HTR-8/SVneo (cell line): ENCODE data around the gene TAF5L.
"Not testable (repeated sequence)": the region's sequence is repeated elsewhere in the genome, so short reads cannot be mapped to it uniquely, and the experiment has no call there.

ENCODE experiments used
- DNase-seq: peaks from one replicate; pipeline ENCODE4 v3.0.0; 2011; ENCODE audit warnings: low spot score, mixed read lengths; ENCODE audit not compliant: insufficient read length
- FAIRE-seq: peaks from 2 replicates; lab custom pipeline; 2011; peaks lifted over from hg19 to GRCh38; lab: Jason Lieb, UNC

The TAF5L gene

DNA sequence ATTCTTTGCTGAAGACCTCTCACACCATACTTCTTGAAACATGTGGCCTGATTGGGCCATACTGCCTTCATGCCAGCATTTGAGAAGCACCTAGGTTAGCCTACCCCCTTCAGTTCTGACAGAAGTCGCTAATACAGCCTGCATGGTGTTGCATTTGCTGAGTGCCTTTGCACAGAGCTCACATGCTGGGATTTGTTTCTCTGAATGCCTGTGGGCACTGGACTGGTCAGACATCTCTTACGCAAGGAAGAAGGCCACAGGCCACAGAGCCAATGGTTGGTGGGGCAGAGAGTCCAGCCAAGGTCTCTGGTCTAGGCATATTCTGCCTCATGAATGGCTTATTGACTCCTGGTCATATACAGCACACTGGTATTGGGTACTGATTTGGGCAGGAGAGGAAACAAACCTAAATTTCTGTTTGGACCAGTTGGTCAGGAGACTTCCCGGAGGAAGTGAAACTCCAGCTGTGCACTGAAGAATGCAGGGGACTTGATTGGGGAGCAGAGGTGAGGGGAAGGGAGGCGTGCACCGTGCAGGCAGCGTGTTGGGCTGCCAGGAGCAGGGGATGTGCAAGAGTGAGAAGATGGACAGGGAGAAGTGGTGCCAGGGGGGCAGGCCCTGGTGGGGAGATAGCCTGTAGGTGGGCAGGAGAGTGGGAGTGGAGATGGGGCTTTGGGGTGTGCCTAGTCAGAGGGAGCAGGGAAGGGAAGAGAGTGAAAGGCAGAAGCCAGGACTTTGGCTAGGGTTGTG, 18.2 kb upstream of the TAF5L start:
- DNase-seq (no peak), FAIRE-seq (no peak)

DNA sequence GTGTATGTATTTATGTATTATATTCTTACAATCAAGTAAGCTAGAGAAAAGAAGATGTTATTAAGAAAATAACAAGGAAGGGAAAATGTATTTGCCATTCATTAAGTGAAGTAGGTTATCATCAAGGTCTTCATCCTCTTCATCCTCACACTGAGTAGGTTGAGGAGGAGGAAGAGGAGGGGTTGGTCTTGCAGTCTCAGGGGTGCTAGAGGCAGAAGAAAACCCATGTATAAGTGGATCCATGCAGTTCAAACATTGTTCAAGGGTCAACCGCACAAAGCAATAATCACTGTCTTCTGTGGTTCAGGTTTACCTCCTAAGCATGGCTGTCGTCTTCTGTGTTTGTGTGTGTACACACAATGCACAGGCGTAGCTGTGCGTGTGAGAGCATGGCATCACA, 17.0 kb upstream of the TAF5L start:
- DNase-seq (no peak), FAIRE-seq (peak; percentile 9)

DNA sequence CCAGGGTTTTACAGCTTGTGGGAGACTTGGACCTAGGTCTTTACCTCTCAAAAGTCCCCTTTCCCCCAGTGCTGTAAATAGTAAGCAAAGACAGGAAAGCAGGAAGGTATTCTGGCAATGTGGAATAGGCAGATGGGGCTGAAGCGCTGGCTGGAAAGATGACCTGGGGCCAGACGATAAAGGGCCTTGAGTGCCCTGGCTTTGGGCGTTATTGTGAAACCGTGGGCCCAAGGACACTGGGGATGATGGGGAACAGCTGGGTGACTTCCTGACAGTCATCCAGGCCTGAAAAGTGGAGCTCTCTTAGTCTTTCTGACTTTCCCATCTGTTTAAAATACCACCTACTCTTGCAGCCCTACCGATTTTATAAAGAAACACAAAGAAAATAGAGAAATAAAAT, 16.5 kb upstream of the TAF5L start:
- FAIRE-seq: no peak
- no peak for DNase-seq

DNA sequence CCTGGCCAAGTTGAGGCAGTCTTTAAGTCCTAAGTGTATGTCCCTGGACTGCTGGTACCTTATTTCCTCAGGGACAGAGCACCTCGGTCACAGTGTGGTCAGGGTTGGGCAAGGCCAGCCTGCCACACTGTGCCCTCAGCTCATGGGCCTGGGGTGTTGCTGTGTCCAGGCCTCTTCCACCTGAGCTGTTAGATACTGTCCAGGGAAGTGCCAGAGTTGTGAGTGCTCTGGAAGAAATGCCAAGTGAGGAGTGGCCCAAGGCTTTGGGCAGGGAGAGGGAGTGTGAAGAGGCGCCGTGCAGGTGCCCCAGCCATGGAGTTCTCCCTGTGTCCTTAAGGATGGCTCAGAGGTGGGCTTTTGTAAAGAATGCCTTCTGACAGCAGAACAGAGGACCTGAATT, 15.4 kb upstream of the TAF5L start:
- FAIRE-seq (no peak), DNase-seq (no peak)

DNA sequence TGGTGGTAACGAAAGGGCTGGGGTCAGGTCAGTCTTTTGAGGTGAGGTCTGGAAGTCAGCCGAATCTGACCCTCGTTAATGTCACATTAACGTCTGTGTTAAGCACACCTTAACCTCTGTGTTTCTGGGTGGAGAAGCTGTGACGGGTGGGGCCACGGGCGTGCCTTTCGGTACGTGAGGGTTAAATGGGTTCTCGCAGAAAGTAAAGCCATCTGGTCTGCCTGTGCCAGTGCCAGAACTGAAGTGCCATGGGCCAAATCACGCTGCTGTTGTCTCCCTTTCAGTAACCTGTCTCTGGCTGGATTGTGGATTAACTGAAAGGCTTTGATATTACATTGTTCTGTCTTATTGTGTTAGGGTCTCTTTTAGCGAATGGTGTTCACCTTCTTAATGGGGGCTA, 14.5 kb upstream of the TAF5L start:
- FAIRE-seq: no peak
- no peak for DNase-seq

DNA sequence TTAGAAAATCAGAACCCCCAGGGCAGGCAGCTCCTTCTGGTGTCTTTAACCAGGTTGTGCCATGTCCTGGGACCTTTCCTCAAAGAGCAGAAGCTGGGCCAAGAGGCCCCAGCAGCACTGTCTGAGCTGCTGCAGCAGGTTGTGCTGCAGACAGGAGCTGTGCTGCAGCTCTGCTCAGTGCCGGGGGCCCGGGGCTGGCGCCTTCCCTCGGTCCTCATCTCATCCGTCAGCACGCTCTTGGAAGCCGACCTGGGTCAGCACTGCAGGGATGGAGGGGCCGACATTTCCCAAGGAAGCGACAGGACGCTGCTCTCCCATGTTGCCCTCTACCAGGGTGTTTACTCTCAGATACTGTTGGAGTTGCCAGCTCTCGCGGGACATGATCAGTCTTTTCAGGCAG, 11.8 kb upstream of the TAF5L start:
- FAIRE-seq (no peak), DNase-seq (no peak)

DNA sequence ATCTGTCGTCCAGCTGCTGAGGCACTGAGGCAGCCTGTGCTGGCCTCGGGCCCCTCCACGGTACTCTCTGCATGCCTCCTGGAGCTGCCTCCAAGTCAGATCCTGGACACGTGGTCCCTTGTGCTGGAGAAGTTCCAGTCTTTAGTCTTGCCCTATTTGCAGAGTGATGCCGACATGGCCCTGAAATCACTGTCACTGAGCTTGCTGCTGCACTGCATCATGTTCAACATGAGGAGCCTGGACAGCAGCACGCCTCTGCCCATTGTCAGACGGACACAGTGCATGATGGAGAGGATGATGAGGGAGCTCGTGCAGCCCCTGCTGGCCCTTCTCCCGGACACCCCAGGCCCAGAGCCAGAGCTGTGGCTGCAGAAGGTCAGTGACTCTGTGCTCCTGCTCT, 10.1 kb upstream of the TAF5L start:
- no peak for FAIRE-seq

DNA sequence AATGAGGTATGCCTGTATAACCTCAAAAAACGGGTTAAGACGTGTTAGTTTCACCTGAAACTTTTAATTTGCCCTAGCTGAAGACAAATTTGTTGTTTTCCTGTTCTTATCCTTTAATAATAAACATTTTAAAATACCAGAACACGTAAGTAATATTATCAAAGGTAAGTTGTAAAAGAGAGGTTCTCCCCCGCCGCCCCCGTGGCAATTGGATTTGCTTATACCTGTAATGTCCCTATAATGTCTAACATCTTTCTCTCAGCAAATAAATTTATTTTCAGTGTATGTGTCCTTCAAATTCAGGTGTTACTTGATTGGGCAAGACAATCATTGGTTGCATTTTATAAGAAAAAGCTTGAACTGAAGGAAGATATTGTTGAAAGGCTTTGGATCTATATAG, 6.0 kb upstream of the TAF5L start:
- DNase-seq (no peak), FAIRE-seq (no peak)

More for the DNA sequence above, 10.1 kb upstream of the TAF5L start:
- DNase-seq: no peak

DNA sequence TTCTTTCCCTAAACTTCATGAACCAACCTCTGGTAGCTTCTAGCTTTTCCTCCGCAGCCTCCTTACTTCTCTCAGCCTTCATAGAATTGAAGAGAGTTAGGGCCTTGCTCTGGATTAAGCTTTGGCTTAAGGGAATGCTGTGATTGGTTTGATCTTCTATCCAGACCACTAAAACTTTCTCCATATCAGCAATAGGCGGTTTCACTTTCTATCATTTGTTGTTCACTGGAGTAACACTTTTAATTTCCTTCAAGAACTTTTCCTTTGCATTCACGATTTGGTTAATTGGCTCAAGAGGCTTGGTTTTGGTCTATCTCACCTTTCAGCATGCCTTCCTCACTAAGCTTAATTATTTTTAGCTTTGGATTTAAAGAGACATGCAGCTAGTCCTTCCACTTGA, 5.2 kb upstream of the TAF5L start:
- FAIRE-seq: no peak
- no peak for DNase-seq

DNA sequence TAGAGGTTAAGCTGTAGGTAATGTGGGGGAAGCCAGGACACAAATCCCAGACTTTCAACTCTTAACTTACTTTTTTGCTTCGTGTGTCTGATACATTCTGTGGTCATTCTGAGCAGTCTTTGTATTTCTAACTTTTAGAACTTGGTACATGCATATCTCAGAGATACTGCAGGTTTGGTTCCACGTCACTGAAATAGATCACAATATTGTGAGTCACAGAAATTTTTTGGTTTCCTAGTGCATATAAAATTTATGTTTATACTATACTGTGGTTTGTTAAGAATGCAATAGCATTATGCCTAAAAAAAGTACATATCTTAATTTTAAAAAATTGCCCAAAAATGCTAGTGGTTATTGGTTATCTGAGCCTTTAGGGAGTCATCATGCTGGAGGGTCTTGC, 3.3 kb upstream of the TAF5L start:
- no peak for DNase-seq
- no peak for FAIRE-seq

DNA sequence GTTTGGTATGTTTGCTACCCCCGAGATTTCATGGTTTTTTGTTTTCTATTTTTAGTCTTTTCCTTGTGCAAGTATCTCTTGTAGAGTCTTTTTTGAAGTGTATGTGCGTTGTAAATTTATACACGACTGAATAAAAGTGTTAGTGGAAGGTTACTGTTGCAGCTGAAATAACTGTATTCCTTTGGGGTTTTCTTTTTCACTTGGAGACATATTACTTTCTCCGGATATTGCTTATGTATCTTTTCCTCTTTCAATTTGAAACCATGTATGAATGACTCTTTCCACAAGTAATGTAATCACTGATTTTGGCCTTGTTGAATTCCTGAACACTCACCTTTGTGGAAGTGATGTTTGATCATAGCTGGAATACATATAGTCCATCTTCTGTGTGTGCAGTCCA, 1.1 kb upstream of the TAF5L start:
- DNase-seq: no peak
- no peak for FAIRE-seq

DNA sequence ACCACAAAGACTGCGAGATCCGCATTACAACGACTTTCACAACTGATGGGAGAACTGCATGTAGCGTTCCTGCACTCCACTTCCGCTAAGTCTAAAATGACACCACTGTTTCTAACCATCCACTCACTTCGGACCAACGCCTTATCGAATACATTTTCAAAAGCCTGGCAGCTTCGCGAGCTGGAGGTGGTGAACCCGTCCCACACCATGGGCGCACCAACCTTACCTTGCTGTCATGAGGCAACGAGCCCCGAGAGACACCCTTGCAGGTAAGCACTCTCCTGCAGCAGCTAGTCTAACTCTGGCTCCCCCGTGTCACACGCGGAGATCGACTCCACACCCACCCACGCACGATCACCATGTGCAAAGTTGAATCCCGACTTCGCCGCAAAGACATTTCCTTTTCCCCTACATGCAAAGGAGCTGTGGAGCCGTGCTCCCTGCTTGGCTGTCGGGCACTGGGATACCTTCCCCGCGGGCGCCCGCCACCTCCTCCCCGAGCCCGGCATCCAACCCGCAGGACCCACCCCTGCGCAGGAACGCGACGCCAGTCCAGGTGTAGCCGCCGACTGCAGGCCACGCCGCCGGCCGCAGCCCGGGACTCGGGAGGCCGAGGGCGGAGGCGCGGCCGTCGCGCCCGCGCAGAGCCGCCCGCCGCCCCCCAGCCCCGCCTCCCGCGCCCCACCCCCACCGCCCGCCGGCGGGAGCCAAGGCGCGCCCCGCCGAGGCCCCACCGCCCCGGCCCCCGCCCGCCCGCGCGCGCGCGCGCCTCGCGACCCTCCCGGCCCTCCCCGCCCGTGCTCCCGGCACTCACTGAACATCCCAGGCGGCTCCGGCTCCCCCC, 629 bp downstream of the TAF5L start:
- peak; percentile 53 for DNase-seq
- FAIRE-seq: peak; percentile 76

DNA sequence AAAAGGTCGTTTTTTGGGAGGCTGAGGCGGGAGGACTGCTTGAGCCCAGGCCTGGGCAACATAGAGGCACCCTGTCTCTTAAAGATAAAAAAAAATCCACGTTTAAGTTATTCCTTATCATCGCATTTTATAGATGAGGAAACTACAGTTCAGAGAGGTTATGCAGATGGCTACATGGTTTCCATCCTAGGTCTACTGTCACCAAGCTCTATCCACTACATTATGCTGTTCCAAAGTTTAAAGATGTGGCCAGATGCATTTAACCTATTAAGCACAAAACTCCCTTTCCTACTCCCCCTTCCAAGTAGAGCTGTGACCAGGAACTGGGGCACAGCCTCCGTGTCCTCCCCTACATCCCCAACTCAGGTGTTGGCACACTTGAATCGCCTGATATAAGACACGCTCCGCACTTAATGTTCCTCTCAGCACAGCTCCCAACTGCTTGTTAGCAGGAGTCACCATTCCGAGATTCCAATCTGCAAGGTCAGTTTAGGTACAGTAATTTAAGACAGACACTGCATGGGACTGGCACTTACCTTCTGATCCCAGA, 1.3 kb downstream of the TAF5L start:
- FAIRE-seq (no peak), DNase-seq (no peak)

DNA sequence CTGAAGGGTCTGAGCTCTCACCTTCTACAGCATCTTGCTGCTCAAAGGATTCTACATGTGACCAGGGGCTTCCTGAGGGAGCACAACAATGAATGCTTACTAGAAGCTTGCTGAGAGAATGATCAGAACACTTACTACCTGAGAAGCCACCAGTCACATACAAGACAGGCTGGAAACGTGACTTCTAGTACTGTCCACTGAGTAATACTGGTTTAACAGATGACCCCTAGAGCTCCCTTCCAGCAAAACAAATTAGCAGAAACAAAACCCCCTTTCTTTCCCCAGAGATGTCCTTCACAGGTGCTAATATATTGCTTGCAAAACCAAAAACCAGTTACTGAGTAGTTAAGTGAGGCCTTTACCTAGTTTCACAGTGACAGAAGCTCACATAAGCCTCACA, 2.1 kb downstream of the TAF5L start:
- FAIRE-seq (no peak), DNase-seq (no peak)

DNA sequence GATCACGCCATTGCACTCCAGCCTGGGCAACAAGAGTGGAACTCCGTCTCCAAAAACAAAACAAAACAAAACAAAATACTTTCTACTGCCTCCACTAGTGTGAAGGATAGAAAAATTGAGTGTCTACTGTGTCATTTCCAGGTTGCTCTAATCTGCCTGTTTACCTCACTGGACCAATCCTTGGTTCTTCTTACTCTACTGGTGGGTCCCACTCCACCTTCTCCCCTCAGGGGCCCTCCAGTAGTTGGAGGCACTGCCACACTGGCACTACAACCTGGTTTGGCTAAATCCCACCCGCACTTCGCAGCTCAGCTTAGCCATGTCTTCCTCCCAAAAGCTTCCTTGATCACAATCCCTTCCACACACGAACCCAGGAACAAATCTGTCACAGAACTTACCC, 2.7 kb downstream of the TAF5L start:
- DNase-seq: no peak
- no peak for FAIRE-seq

DNA sequence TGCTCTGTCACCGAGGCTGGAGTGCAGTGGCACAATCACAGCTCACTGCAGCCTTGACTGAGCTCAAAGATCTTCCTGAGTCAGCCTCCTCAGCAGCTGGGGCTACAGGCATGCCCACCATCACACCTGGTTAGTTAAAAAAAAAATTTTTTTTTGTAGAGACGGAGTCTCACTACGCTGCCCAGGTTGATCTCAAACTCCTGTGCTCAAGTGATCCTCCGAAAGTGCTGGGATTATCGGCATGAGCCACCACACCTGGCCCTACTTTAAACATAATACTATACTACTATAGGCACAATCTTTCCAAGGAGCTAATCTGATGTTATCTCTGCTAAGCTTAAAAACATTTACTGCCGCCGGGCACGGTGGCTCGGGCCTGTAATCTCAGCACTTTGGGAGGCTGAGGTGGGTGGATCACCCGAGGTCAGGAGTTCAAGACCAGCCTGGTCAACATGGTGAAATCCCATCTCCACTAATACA, 3.2 kb downstream of the TAF5L start:
- DNase-seq, FAIRE-seq: not testable (repeated sequence)

DNA sequence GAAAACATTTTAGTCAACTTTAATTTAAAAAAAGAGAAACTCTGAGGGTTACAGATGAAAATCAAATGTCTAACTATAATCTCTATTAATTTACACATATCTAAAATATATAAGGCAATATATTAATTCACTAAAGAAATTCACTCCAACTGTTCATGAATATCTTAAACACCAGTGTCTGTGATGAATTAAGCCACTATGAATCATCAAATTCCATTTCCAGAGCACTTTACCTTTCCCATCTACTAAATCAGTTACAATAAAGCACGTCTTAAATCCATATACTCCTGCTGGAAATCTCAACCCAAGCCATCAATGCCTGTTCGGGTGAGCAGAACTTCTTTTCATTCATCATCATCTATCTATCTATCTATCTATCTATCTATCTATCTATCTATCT, 4.3 kb downstream of the TAF5L start:
- no peak for DNase-seq

DNA sequence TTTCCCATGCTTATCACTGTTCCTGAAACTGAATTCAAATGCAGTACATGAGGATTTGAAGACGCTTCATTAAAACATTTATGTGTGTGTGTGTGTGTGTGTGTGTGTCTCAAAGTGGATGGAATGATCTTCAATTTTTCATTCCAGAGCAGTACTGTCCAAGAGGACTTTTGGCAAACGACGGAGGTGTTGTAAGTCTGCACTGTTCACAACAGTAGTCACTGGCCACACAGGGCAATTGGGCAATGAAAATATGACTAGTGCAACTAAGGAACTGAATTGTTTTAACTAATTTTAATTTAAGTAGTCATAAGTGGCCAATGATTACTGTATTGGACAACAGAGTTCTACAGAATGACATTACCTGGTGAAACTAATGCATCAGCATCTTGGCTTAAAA, 5.0 kb downstream of the TAF5L start:
- FAIRE-seq (no peak), DNase-seq (no peak)

More for the DNA sequence above, 4.3 kb downstream of the TAF5L start:
- no peak for FAIRE-seq

DNA sequence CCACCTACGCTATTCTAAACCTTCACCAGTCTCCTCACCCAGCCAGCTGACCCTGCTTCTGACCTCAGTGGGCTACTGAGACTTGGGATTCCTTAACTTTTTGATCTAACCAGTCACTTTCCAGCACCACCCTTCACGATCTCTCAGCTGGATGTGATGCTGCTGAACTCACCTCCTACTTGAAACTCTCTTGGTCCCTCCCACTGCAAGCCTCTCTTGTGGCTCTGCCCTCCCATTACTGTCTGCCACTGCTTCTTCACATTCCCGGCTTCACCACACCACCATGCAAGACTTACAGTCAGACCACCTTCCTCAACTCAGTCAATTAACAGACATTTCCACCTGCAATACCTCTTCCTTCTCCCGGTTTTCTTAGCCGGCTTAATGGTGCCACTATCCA, 6.3 kb downstream of the TAF5L start:
- DNase-seq: no peak

DNA sequence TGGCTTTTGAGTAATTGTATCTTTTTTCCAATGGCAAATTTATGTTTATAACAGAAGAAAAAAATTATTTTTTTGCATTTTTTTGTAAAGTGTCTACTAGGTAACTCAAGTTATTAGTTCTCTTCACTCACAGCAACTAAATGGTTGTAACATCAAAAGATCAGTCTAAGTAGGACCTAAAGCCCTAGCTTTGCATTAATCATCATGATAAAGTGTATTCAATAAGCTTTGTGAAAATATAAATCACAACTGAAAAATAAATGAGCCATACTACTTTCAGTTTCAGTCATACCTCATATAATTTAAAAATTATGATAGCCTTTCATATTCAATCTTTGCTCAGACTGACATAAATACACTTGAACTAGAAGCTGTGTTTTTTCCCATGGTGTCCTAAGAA, 6.9 kb downstream of the TAF5L start:
- DNase-seq (no peak), FAIRE-seq (no peak)

More for the DNA sequence above, 6.3 kb downstream of the TAF5L start:
- FAIRE-seq: no peak
